Fibroblast of skin of left biceps (primary cell): ENCODE results near the gene WDR43.
A peak's percentile ranks its signal among the peaks of the same experiment; 100 is the strongest.

Experiments used
- DNase-seq, 2 experiments: peaks; one replicate each; pipeline ENCODE4 v3.0.0-alpha.2; 2013; ENCODE audit warnings: low read depth in 2 of 2

Gene WDR43

GRCh38 chr2:28908172-28908571 is 13.7 kb downstream of the WDR43 start:
- no peak for DNase-seq

- DNase-seq: no peak
Observed at GRCh38 chr2:28909655-28910353, 15.3 kb downstream of the WDR43 start.

- peak; percentile 29 to 41 for DNase-seq
Observed at GRCh38 chr2:28915939-28916338, 21.5 kb downstream of the WDR43 start.

- peak in 1 of 2 experiments; percentile 6 for DNase-seq
Observed at GRCh38 chr2:28926847-28927246, 32.4 kb downstream of the WDR43 start.

GRCh38 chr2:28927469-28927868 is 33.0 kb downstream of the WDR43 start:
- no peak for DNase-seq

- DNase-seq: peak; percentile 18 to 32
Observed at GRCh38 chr2:28927878-28928277, 33.4 kb downstream of the WDR43 start.

DNA sequence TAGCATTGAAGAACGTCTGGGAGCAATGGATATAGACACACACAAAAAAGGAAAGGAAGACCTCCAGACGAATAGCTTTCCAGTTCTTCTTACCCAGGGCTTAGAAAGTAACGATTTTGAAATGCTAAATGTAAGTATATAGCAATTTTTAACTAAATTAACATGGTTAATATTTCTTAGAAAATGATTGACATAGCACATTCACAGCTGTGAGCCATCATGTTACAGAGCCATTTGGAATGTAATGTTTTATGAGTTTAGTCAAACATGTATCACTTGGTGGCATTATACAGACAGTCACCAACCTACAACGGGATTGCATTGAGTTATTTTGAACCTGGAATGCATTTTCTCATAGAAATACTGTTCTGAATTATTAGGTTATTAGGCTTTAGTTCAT is 35.1 kb downstream of the WDR43 start:
- no peak for DNase-seq

- no peak for DNase-seq
Observed at GRCh38 chr2:28930205-28930604, 35.7 kb downstream of the WDR43 start.

GRCh38 chr2:28934769-28935168 is 40.3 kb downstream of the WDR43 start:
- no peak for DNase-seq

- DNase-seq: no peak
Observed at GRCh38 chr2:28941008-28941407, 46.5 kb downstream of the WDR43 start.

GRCh38 chr2:28944535-28945248 is 50.2 kb downstream of the WDR43 start:
- no peak for DNase-seq

DNA sequence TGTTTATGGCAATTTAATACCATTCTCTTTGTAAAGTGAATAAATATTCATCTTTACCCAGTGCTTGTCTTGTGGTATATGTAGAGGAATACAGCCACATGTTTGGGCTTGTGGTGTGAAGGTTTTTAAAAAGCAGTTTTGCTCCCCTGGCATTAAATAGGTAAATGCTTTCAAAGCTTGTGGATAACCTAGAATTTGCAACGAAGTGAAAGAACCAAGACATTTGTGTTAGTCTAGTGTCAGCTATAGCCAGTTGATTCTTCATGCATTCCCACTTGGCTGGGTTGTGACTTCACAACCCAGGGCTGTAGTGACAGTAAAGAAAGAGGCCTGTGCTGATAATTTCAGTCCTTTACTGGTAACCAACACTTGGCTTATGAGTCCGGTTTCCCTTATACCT is 53.7 kb downstream of the WDR43 start:
- no peak for DNase-seq

DNA sequence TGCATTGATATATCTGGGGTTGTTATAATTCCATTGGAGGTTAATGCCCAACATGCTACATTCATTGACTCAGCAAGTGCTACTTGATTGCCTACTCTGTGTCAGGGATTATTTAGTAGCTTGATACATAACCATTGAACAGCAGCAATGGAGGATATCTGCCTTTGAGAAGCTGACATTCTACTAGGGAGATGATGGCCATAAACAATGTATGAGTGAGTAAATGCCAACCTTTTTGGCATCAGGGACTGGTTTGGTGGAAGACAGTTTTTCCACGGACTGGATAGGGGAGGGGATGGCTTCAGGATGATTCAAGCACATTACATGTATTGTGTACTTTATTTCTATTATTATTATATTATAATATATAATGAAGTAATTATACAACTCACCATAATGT is 54.7 kb downstream of the WDR43 start:
- DNase-seq: no peak

DNA sequence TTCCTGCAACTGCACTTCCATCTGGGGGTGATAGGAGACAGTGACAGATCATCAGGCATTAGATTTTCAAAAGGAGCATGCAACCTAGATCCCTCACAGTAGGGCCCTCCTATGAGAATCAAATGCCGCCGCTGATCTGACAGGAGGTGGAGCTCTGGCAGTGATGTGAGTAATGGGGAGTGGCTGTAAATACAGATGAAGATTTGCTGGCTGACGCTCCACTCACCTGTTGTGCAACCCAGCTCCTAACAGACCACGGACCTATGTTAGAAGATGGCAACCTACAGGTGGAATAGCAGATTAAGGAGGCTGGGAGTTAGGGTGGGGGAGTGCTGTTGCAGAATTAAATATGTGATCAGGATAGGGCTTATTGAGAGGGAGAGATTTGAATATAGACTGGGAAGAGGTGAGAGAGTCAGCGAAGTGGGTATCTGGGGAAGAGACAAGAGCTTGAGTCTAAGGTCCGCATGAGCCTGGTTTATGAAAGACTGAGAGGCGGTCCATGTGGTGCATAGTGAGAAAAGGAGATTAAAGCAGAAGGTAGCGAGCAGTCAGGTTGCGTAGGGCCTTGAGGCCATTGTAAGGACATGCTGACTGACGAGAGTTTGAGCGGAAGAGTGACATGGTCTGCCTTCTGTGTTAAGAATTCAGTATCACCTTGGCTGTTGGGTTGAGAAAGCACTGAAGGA is 55.3 kb downstream of the WDR43 start:
- no peak for DNase-seq

GRCh38 chr2:28950941-28951630 is 56.6 kb downstream of the WDR43 start:
- DNase-seq: no peak

DNA sequence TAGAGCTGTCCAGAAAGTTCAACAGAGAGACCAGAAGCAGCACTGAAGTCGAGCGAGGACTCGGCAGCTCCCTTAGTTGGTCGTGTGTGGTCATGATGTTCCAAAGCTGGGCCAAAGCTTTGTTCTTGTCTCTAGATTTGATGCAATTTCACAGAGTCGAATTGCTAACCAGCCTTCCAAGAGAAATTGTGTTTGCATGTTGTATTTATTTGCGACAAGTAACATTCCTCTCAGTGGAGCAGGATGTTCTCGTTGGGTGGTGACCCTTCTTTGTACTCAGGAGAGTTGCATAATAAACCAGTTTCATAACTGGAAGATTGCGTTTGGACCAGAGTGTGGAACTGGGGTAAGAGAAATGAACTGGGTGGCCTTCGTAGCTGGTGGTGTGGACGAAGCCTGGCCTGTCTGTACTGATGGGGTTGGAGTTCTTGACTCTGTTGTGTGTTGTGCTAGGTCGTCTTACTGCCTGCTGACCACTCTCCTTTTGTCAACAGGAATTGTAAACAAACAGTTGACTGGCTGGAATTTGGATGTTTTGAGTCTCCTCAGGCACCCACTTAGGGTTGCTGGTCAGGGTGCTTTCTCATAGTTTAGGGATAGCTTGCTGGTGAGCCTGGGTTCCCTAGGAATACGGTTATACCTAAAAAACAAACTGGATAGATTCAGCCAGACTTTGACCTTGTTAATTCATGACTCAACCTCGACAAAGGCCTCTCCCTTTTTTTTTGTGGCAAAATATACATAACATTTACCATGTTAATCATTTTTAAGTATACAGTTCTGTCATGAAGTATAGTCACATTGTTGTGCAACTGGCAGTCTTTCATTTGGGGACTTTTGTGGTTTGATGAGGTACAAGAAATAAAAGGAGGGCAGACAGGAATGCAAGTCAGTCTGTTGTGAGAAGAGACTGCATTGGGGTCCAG is 57.7 kb downstream of the WDR43 start:
- no peak for DNase-seq

DNA sequence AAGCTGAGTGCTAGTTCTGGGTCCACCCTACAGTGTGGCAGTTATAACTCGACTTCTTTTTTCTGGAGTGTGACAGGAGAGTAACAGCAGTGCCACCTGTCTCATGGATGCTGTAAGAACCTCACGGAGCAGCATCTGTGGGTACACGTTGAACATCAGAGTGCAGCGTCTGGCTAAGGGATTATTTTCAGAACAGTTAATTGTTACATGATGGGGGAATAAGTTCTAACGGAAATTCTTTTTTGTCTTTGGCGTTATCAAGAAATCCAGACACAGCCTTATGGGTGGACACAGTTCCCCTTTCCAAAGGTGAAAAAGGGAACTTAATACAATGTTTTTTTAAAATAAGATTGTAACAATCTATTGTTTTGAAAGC is 58.4 kb downstream of the WDR43 start:
- DNase-seq: no peak

GRCh38 chr2:28955467-28955866 is 61.0 kb downstream of the WDR43 start:
- DNase-seq: no peak

- DNase-seq: peak in 1 of 2 experiments; percentile 3
Observed at GRCh38 chr2:28956415-28956826, 62.0 kb downstream of the WDR43 start.

GRCh38 chr2:28956890-28957289 is 62.4 kb downstream of the WDR43 start:
- DNase-seq: peak in 1 of 2 experiments; percentile 7

DNA sequence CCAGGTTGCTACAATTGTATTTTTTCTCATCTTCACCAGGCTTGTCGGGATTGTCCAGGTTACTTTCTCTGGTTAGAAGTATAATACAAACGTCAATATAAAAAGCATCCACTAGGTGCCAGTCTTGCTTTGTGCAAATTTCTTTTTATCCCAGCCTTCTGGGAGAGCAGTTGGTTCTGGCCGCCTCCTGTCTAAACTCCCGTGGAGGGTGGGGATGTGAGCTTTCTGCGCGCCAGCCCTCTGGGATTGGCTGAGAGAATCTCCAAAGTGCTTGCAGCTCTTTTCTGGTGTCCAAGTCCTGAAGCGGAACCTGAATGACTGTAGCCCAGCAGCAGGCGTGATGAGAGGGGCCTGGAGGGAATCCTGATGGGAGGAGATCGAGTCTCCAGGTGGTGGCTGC is 64.2 kb downstream of the WDR43 start:
- DNase-seq: peak; percentile 34 to 40
